Heart left ventricle (tissue), 13 donors: Measurements from ENCODE around the gene IQSEC1.

Source experiments
- CTCF ChIP-seq, 12 donors: fragments of 200-600 bp; sonication (generic) in 4 of 12; IDR thresholded peaks; one replicate each; pipeline versions ENCODE4 v1.5.0 to v1.8.0; 2018 to 2022; ENCODE audit warnings: antibody characterized with exemption in 12 of 12, mild to moderate bottlenecking in 5 of 12
- POLR2A ChIP-seq, 2 donors: fragments of 450-650 bp; IDR thresholded peaks; one replicate each; pipeline ENCODE4 v1.6.1; 2017; ENCODE audit warnings: antibody characterized with exemption in 2 of 2, mild to moderate bottlenecking in 2 of 2, moderate library complexity in 2 of 2
- donor health status: ischemic (EF 13 %, LVEDD 7.1; RV severe dilation, severe dysfunction).
- donor health status: DM: no; HTN: yes; CAD: no.
- donor health status: DM: no; HTN: no; CAD: no.
- donor health status: ischemic (EF 25% LVEDD 6.9; RV normal size, moderate dysfunction).
- donor health status: ischemic (EF 25% LVEDD 5.7; RV mildly dilated, moderate dysfunction).
- donor health status: ischemic (EF 35%, LVEDD 5.7; RV mildly dilated, moderate dysfunction).
- donor health status: nonischemic (EF 11% LVEDD 7.7; RV severe dilation, severe dysfunction).
- donor health status: DM: yes; HTN: yes; CAD: no.
- donor health status: PGD.
- donor health status: ischemic (EF 29% LVEDD 5.4; RV normal size, mild dysfunction).
- donor health status: nonischemic (EF 23%, LVEDD 6.1; RV moderate dilation, normal function).

GRCh38 chr3:13031621-13032020 lies 41.6 kb downstream of the IQSEC1 start:
- TF ChIP-seq CTCF (IDR thresholded peaks at IDR 0.05) (no peak), POLR2A (IDR thresholded peaks at IDR 0.05) (no peak)
